Measurements from ENCODE around the gene KLHL3.

Gene KLHL3

GRCh38 chr5:137716337-137716736 is 19.6 kb downstream of the KLHL3 start:
- H3K27me3 ChIP-seq = no peaks in the 10 kb centered on the region
- H3K36me3 ChIP-seq = no peaks in the 10 kb centered on the region
- no peaks in the 10 kb centered on the region for H3K9me3 ChIP-seq
- no peak overlapping the region for H3K4me3 ChIP-seq (ENCODE audit: low read depth, low read length)
- H3K4me1 ChIP-seq = peaks cover 8% of the 10 kb centered on the region
- TF ChIP-seq CTCF (IDR thresholded peaks at IDR 0.05; ENCODE audit: low read depth, low read length) = no peak
- no peak for DNase-seq

DNA sequence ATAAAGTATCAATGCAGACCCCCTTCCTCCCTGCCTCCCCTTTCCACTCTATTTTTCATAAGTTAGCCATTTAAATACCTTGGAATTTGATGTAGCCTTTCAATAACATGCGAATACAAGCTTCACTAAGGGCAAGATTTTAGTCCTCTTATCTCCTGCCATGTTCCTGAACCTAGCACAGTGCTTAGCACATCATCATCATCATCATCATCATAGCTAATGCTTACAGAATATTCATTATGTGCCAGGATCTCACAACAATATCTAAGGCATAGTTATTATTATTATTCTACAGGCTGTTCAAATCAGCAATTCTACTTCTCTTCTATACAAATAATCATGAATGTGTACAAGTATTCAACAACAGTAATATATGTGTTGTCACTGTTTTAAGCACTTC is 20.4 kb downstream of the KLHL3 start:
- no peaks in the 10 kb centered on the region for H3K27me3 ChIP-seq
- no peak overlapping the region for H3K4me3 ChIP-seq (ENCODE audit: low read depth, low read length)
- no peaks in the 10 kb centered on the region for H3K9me3 ChIP-seq
- TF ChIP-seq CTCF (IDR thresholded peaks at IDR 0.05; ENCODE audit: low read depth, low read length) = no peak
- no peaks in the 10 kb centered on the region for H3K36me3 ChIP-seq
- DNase-seq = no peak
- peaks cover 8% of the 10 kb centered on the region for H3K4me1 ChIP-seq

DNA sequence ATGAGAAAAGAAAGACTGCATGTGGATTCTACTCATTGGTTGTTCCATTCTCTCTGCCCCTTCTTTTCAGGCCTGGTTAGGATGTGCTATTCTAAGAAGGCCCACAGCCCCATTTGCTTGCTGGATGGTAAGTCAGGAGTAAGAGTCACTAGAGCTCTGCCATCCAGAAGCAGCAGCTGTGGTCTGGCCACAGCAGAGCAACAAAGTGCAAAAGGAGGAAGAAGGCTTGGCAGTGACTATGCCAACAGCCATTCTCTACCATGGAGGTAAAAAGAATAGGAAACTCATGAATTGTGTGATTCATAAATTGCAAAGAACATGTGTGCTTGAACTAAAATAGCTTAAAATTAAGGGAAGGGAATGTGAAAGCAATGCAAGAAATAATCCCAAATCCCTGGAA is 20.9 kb downstream of the KLHL3 start:
- Histone ChIP-seq H3K9me3 (no peaks in the 10 kb centered on the region), H3K27me3 (no peaks in the 10 kb centered on the region), H3K36me3 (no peaks in the 10 kb centered on the region), H3K4me1 (peaks cover 8% of the 10 kb centered on the region), H3K4me3 (ENCODE audit: low read depth, low read length) (no peak overlapping the region)
- no peak for DNase-seq
- no peak for TF ChIP-seq CTCF (IDR thresholded peaks at IDR 0.05; ENCODE audit: low read depth, low read length)

GRCh38 chr5:137714494-137714893 is 21.4 kb downstream of the KLHL3 start:
- no peaks in the 10 kb centered on the region for H3K9me3 ChIP-seq
- DNase-seq = no peak
- no peaks in the 10 kb centered on the region for H3K36me3 ChIP-seq
- TF ChIP-seq CTCF (IDR thresholded peaks at IDR 0.05; ENCODE audit: low read depth, low read length) = no peak
- H3K4me3 ChIP-seq (ENCODE audit: low read depth, low read length) = no peak overlapping the region
- H3K27me3 ChIP-seq = no peaks in the 10 kb centered on the region
- peaks cover 8% of the 10 kb centered on the region for H3K4me1 ChIP-seq

DNA sequence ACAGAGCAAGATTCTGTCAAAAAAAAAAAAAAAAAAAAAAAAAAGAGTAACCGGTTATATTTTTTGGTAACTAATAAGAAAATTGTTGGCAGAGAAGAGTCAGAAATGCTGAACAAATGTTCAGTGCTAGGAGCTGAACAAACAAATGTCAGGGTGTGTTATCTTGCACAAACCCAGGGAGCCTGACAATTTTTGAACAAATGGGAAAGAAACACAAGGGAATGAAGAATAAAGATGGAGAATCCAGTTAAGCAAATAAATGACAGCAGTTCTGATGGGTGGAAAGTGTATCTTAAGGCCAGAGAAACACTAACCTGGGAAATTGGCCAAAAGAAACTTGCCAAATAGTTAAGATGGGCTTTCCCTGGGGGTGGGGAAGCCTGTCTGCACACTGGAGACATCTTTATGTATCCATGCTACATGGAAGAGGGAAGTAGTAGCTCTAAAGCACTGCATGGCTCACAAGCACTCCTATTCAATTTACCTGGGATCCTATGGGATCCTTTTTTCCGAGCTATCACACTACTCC is 23.7 kb downstream of the KLHL3 start:
- H3K9me3 ChIP-seq = no peaks in the 10 kb centered on the region
- H3K4me1 ChIP-seq = no peaks in the 10 kb centered on the region
- DNase-seq = no peak
- no peak for TF ChIP-seq CTCF (IDR thresholded peaks at IDR 0.05; ENCODE audit: low read depth, low read length)
- no peaks in the 10 kb centered on the region for H3K36me3 ChIP-seq
- no peak overlapping the region for H3K4me3 ChIP-seq (ENCODE audit: low read depth, low read length)
- H3K27me3 ChIP-seq = no peaks in the 10 kb centered on the region

DNA sequence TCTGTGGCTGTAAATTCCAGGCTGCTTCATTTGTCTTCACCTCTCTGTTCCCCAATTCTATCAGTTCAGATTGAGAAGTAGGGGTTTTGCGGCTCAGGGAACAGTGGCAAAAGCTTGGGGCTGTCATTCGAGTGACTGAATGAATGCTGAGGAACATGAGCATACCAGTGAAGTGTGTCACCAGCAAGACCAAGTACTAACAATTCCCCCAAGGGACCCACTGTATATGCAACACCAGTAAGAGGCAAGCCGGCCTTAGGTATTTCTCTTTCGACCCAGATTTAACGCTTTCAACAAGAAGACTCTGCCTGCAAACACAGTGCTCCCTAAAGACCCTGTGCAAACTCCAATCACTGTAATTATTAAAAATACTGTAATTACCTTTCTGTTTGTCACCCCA is 25.8 kb downstream of the KLHL3 start:
- no peaks in the 10 kb centered on the region for H3K4me1 ChIP-seq
- DNase-seq = no peak
- no peak overlapping the region for H3K4me3 ChIP-seq (ENCODE audit: low read depth, low read length)
- no peaks in the 10 kb centered on the region for H3K27me3 ChIP-seq
- no peaks in the 10 kb centered on the region for H3K36me3 ChIP-seq
- no peaks in the 10 kb centered on the region for H3K9me3 ChIP-seq
- TF ChIP-seq CTCF (IDR thresholded peaks at IDR 0.05; ENCODE audit: low read depth, low read length) = no peak
